HG02798 (cell line): ENCODE data around the gene TUBG2.
"Not testable (repeated sequence)": the region's sequence is repeated elsewhere in the genome, so short reads cannot be mapped to it uniquely, and the experiment has no call there.

Source experiments
- ATAC-seq: cut with Tn5 transposase; IDR thresholded peaks from one replicate; pipeline ENCODE4 v1.9.1; 2021; ENCODE audit warnings: mild to moderate bottlenecking; ENCODE audit not compliant: unreplicated experiment, poor library complexity

Gene TUBG2

GRCh38 chr17:42653179-42654124 lies 5.6 kb upstream of the TUBG2 start:
- ATAC-seq: no peak

DNA sequence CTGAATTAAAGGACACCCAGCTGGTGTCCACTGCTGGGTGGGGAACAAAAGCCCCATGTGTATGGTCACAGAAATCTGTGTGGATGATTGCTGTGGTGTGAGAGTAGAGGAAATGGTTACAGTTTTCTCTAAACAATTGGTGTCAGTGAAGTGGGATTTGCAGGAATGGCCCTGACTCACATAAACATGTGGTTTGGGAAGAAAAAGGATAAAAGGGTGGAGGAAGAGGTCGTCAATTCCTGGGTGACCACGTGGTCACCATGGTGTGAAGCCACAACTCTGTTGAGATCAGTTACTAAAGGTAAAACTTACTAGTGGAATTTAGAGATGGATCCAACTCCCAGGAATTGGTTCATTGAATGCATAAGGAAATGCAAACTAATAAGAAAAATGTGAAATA lies 3.6 kb upstream of the TUBG2 start:
- no peak for ATAC-seq

GRCh38 chr17:42657824-42658588 lies 1.1 kb upstream of the TUBG2 start:
- no peak for ATAC-seq

DNA sequence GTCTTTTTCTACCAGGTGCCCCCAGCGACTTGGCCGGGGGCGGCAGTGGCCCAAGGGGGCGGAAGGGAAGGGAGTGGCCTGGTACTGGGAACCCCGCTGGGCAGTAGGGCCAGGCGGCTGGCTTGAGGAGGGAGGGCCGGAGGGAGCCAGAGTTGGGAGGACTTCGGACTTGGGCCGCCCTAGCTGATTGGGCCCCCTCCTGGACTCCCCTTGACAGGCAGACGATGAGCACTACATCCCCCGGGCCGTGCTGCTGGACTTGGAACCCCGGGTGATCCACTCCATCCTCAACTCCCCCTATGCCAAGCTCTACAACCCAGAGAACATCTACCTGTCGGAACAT lies 819 bp downstream of the TUBG2 start:
- not testable (repeated sequence) for ATAC-seq

DNA sequence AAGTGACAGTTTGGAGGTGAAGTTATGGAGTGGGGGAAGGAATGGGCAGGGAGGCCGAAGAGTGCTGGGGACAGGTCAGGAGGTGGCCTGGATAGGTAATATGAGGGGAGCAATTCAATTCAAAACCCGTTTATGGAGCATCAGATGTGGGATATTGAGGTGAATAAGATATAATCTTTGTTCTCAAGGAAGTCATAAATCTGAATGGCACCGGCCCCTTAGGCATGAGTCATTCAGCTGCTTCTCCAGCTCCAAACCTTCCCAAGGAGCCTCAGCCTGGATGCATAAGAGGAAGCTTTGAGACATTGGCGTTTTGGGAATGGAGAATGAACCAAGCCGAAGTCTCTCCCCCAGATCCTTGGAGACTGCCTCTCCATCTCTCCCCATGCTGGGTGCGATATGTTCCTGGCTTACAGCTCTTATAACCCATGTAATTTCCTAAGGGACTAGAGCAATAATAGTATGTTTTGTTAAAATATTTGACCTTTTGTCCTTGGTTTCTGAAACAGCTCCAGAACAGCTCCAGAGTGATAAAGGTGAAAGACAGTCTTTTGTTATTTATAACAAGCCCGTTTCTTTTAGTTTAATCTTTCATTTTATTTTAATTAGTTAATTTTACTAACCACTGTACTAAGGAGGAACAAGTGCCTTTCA lies 1.7 kb downstream of the TUBG2 start:
- no peak for ATAC-seq

DNA sequence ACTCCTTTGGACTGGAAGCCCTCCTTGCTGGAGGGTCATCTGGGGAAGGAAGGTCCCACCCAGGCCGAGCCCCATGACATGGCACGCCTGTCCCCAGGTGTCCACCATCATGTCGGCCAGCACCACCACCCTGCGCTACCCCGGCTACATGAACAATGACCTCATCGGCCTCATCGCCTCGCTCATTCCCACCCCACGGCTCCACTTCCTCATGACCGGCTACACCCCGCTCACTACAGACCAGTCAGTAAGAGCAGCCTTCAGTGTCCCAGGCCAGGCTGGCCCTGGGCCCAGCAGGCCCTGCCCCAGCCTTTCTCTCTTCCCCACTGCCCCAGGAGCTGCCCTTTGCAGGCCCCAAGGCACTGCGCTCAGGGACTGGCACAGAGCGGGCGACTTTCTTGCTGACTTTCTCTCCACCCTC lies 6.5 kb downstream of the TUBG2 start:
- no peak for ATAC-seq

- not testable (repeated sequence) for ATAC-seq
These were observed 7.0 kb downstream of the TUBG2 start for GRCh38 chr17:42666126-42666525.

GRCh38 chr17:42667088-42667951 lies 8.2 kb downstream of the TUBG2 start:
- no peak for ATAC-seq

DNA sequence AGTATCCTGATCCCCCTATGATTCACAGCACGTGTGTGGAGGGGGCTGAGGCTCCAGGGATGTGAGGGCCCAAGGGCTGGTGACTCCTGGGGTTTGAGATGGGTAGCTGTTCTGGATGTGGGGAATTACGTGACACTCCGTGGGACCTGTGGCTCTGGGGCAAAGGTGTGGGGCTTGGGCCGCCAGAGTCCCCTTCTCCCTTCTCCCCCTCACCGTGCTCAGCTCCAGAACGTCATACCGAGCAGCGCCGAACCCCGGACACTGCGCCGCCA lies 10.6 kb downstream of the TUBG2 start:
- no peak for ATAC-seq

DNA sequence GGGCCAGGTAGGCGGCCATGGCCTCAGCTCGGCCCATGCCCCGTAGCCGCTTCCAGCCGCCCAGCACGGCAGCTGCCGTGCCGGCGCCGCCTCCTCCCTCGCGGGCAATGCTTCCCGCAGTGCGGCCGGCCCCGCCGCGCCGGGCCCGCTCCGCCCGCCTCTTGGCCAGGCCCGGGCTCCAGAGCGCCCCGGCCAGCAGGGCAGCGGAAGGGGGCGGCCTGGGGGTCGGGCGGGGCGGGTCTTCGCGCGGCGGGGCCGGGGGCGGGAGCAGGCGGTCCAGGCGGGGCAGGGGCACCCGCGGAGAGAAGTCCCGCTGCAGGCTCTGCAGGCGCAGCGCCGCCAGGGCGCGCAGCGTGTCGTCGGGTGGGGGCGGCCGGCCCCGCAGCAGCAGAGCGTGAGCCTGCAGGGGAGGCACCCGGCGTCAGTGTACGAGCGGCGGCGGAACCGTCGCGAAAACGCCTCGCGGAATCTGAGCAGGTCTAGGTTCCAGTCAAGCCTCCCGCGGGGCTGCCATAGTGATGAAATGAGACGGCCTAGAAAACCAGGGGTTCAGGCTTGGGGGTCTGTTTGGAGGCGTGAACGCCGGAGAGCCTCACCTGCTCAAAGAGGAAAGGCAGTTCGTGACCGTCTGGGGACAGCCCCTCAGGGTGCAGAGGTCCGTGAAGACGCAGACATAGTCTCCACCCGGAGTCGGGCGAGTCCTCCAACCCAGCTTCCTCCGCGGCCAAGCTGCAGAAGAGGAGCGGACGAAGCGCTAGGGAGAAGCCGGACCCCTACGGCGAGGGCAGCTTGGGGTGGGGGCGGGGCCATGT lies 11.1 kb downstream of the TUBG2 start:
- no peak for ATAC-seq

GRCh38 chr17:42670789-42671657 lies 11.9 kb downstream of the TUBG2 start:
- ATAC-seq: no peak

GRCh38 chr17:42672038-42672437 lies 13.0 kb downstream of the TUBG2 start:
- ATAC-seq: no peak

DNA sequence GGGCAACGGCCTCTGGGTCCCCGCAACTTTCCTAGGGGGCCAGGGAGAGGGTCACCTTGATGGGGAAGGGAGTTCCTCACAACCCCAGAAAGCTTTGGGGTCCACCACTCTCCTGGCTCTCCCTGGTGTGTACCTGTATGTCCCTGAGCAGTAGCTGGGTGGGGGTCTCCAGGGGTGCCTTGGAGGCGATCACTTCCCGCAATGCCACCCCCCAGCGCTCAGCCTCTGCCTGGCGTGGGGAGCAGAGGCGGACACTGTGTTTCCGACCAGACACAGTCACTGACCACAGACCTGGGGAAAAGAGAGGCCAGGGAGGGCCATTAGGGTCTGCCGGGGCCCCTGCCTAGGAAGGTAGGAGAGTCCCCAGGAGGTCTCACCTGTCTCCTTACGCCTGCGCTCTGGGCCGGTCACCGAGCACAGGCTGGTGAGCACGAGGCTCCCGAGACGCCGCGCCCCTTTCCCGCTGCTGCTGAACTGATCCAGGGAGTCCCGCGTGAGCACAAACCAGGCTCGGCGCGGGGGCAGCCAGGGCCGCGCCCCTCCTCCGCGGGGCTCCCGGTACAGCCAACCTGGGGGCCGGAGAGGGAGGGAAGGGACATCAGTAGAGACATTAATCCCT lies 14.3 kb downstream of the TUBG2 start:
- ATAC-seq: no peak

- ATAC-seq: no peak
These were observed 15.0 kb downstream of the TUBG2 start for GRCh38 chr17:42673885-42674754.

DNA sequence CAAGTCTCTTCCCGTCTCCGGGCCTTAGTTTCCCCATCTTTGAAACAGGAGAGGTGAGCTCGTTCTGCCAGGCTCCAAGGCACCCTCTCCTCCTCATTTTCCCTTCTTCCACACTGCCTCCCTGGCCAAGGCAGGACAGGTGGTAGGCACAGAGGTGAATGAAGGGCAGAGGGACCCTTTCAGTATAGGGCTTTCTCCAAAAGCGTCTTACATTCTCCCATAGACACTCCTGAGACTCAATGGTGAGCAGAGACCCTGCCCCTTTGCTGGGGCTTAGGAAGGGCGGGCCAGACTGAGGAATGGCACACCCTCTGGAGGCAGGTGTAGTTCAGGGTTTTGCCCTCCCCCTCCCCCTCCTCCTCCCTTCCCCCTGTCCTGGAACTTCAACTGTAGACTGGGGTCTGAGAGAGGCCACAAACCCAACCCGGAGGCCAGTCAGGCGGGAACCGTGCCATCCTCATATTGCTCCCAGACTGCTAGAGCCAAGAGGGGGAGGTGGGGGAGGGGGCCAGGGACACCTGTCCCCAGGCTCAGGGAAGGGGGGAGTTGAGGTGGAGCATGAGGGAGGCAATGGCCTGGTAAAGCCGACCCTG lies 15.8 kb downstream of the TUBG2 start:
- ATAC-seq: no peak

GRCh38 chr17:42675348-42675964 lies 16.4 kb downstream of the TUBG2 start:
- no peak for ATAC-seq
